K562 (cell line): ENCODE measurements around the gene PNRC1. TPM values are rescaled to one million over a fixed set of nuclear protein-coding genes. Genes with fewer than 3 reads are reported as not detected.

Experiments
- ATAC-seq: fragments of 200-7000 bp; cut with Tn5 transposase; 3 replicates; pipeline ENCODE4 v1.9.1; 2020; ENCODE audit warnings: moderate library complexity
- BruUV-seq: library from RNA; stranded (reverse); fragments of 400-500 nt; replicated peaks from 2 replicates; lab custom pipeline; 2021; lab: Mats Ljungman, UMichigan
- CTCF ChIA-PET: fragments of 300-600 bp; formaldehyde crosslinking; extraction: SDS; loops from one replicate; lab custom pipeline; 2021; ENCODE audit warnings: low intra/inter-chr PET ratio; lab: Yijun Ruan, JAX
- POLR2A ChIA-PET: fragments of 300-600, 350-650 bp; sonication (Branson Sonifier 250); formaldehyde crosslinking; extraction: SDS; loops from one replicate; lab custom pipeline; 2021; ENCODE audit warnings: antibody characterized with exemption, inconsistent platforms; lab: Yijun Ruan, JAX
- DNase-seq, 4 experiments: peaks; one replicate each; pipeline versions ENCODE4 v3.0.0 to v3.0.0-alpha.2; 2011 to 2018; ENCODE audit warnings: low spot score in 3 of 4, mixed read lengths in 3 of 4; ENCODE audit errors: extremely low read depth in 1 of 4
- FAIRE-seq: peaks from 2 replicates; lab custom pipeline; 2011; peaks lifted over from hg19 to GRCh38; lab: Jason Lieb, UNC
- H2AFZ ChIP-seq: 2 replicates; pipeline ENCODE4 v1.6.0; 2011; ENCODE audit warnings: low read depth, low read length, control low read depth, inconsistent platforms
- H3K27ac ChIP-seq: fragments of 200-600 bp; 3 replicates; pipeline ENCODE4 v1.8.0; 2011; ENCODE audit warnings: low read depth, mild to moderate bottlenecking, control low read depth, inconsistent platforms, low read length, moderate library complexity, mixed read lengths; ENCODE audit errors: extremely low read depth
- H3K27me3 ChIP-seq, 2 experiments: fragments of 300-600 bp in 1 of 2; 2 replicates in 1 of 2; 3 replicates in 1 of 2; pipeline versions ENCODE4 v1.6.0 to v1.8.0; 2011; ENCODE audit warnings: inconsistent platforms in 2 of 2, low read length in 2 of 2, mild to moderate bottlenecking in 1 of 2, mixed read lengths in 1 of 2, moderate library complexity in 1 of 2; ENCODE audit not compliant: control insufficient read depth in 2 of 2, insufficient read depth in 2 of 2
- H3K36me3 ChIP-seq: fragments of 300-600 bp; 3 replicates; pipeline ENCODE4 v1.8.0; 2011; ENCODE audit warnings: mild to moderate bottlenecking, low read length, inconsistent platforms; ENCODE audit not compliant: control insufficient read depth, insufficient read depth
- H3K4me1 ChIP-seq, 2 experiments: fragments of 200-600 bp in 1 of 2; replicated peaks in 1 of 2; 2 replicates in 1 of 2; 3 replicates in 1 of 2; pipeline versions ENCODE4 v1.5.1 to v1.8.0; 2011; ENCODE audit warnings: inconsistent platforms in 2 of 2, low read length in 2 of 2, mild to moderate bottlenecking in 1 of 2, mixed read lengths in 1 of 2, moderate library complexity in 1 of 2; ENCODE audit not compliant: control insufficient read depth in 2 of 2, insufficient read depth in 2 of 2
- H3K4me2 ChIP-seq: 2 replicates; pipeline ENCODE4 v1.6.1; 2011; ENCODE audit warnings: low read length, control low read depth, inconsistent platforms, mixed read lengths; ENCODE audit not compliant: insufficient read depth
- H3K4me3 ChIP-seq: fragments of 200-600 bp; sonication (generic), shearing (Covaris generic); 2 replicates; pipeline ENCODE4 v1.5.1; 2016; ENCODE audit warnings: control low read depth, inconsistent platforms
- H3K79me2 ChIP-seq: fragments of 200-600 bp; 3 replicates; pipeline ENCODE4 v1.8.0; 2011; ENCODE audit warnings: low read length, inconsistent platforms; ENCODE audit not compliant: control insufficient read depth, insufficient read depth
- H3K9ac ChIP-seq, 2 experiments: 2 replicates each; pipeline versions ENCODE4 v1.6.0 to v1.6.1; 2011; ENCODE audit warnings: low read depth in 2 of 2, low read length in 2 of 2, control low read depth in 1 of 2, inconsistent platforms in 1 of 2, mild to moderate bottlenecking in 1 of 2, mixed read lengths in 1 of 2; ENCODE audit not compliant: insufficient read depth in 1 of 2
- H3K9me1 ChIP-seq: one replicate; pipeline ENCODE4 v1.6.0; 2011; ENCODE audit warnings: inconsistent platforms, mild to moderate bottlenecking, low read length, moderate library complexity; ENCODE audit not compliant: control insufficient read depth, insufficient read depth
- H3K9me3 ChIP-seq: replicated peaks from 2 replicates; pipeline ENCODE4 v1.5.1; 2011; ENCODE audit warnings: low read depth, low read length, inconsistent platforms; ENCODE audit not compliant: control insufficient read depth, insufficient read depth
- H4K20me1 ChIP-seq: replicated peaks from 2 replicates; pipeline ENCODE4 v1.6.1; 2011; ENCODE audit warnings: low read length, inconsistent platforms, mixed read lengths; ENCODE audit not compliant: control insufficient read depth, insufficient read depth
- BMI1 ChIP-seq: fragments of 150-350 bp; IDR thresholded peaks from 2 replicates; pipeline ENCODE4 v1.6.1; 2014; ENCODE audit warnings: low read length
- CCNT2 ChIP-seq: IDR thresholded peaks from 2 replicates; pipeline ENCODE4 v1.6.1; 2011; ENCODE audit warnings: borderline replicate concordance, low read depth, mild to moderate bottlenecking, moderate library complexity, mixed read lengths, low read length; ENCODE audit not compliant: insufficient read length; ENCODE audit errors: extremely low read depth
- HNRNPK ChIP-seq: fragments of 200-400 bp; formaldehyde crosslinking; IDR thresholded peaks from one replicate; pipeline ENCODE4 v1.6.1; 2018; ENCODE audit warnings: mild to moderate bottlenecking, low read depth, low read length; ENCODE audit not compliant: poor library complexity, severe bottlenecking
- LARP7 ChIP-seq: fragments of 450-650 bp; IDR thresholded peaks from 2 replicates; pipeline ENCODE4 v1.6.1; 2016
- NFE2L1 ChIP-seq: fragments of 450-650 bp; IDR thresholded peaks from 2 replicates; pipeline ENCODE4 v1.6.1; 2016; ENCODE audit warnings: missing genetic modification characterization, low read depth, mild to moderate bottlenecking, missing compliant biosample characterization, moderate library complexity, borderline replicate concordance
- SAFB ChIP-seq: fragments of 200-400 bp; formaldehyde crosslinking; IDR thresholded peaks from 2 replicates; pipeline ENCODE4 v1.6.1; 2017; ENCODE audit warnings: low read depth, low read length, borderline replicate concordance
- SMC3 ChIP-seq: conservative IDR thresholded peaks from 2 replicates; pipeline ENCODE4 v1.6.1; 2011; ENCODE audit warnings: low read depth, low read length, improper control_type of control experiment; ENCODE audit not compliant: insufficient read depth
- TAF1 ChIP-seq: IDR thresholded peaks from 2 replicates; pipeline ENCODE4 v1.6.1; 2011; ENCODE audit warnings: mild to moderate bottlenecking, low read length, moderate library complexity; ENCODE audit not compliant: insufficient read depth, control insufficient read depth, severe bottlenecking; ENCODE audit errors: extremely low read depth
- XRCC4 ChIP-seq: IDR thresholded peaks from one replicate; pipeline ENCODE4 v1.6.1; 2011; ENCODE audit not compliant: insufficient read depth, insufficient read length; ENCODE audit errors: extremely low read depth
- ZNF507 ChIP-seq: conservative IDR thresholded peaks from 2 replicates; pipeline ENCODE4 v1.6.1; 2017; ENCODE audit warnings: missing genetic modification characterization, missing compliant biosample characterization
- ZNF57 ChIP-seq: fragments of 450-650 bp; formaldehyde crosslinking; IDR thresholded peaks from 2 replicates; pipeline ENCODE4 v1.4.0; 2020; ENCODE audit warnings: mild to moderate bottlenecking, moderate library complexity
- whole genome bisulfite sequencing: fragments of 100-300 bp; shearing (Covaris generic); methylation state at CpG from one replicate; pipeline ENCODE4 v1.1.6; 2016; ENCODE audit warnings: low coverage, mixed read lengths; ENCODE audit not compliant: insufficient coverage; ENCODE audit errors: missing lambda C conversion rate; 5-methylcytosine and 5-hydroxymethylcytosine counted together
- in situ Hi-C: fragments of 300-500 bp; cut with MboI; formaldehyde crosslinking; loops from 4 replicates; pipeline ENCODE4 v1.15.0; 2018; ENCODE audit warnings: inconsistent platforms, mixed read lengths
- intact Hi-C: fragments of 100-400 bp; cut with micrococcal nuclease; formaldehyde crosslinking; loops from 2 replicates; pipeline ENCODE4 v1.14.2; 2022
- polyA plus RNA-seq, 8 experiments: library from polyadenylated mRNA; depleted of rRNA in 4 of 8; stranded (reverse) in 5 of 8; unstranded in 3 of 8; fragments of >200 nt; fragmentation: Nextera tagmentation in 2 of 8; fragmentation: Illumina TruSeq in 1 of 8; extraction: Ambion mirVana in 2 of 8; extraction: Trizol in 1 of 8; gene quantifications; 2 replicates each; pipeline versions ENCODE4 v1.2.1 to v1.2.3, GENCODE V29; 2011 to 2014; ENCODE audit warnings: inconsistent platforms in 1 of 8, missing spikeins in 1 of 8
- total RNA-seq, 7 experiments: library from RNA; depleted of rRNA in 6 of 7; stranded (reverse); fragments of >200 nt in 6 of 7; fragmentation: Illumina TruSeq in 2 of 7; extraction: Trizol in 2 of 7; gene quantifications; 2 replicates each; pipeline versions ENCODE4 v1.2.1 to v1.2.3, GENCODE V29; 2011 to 2021; ENCODE audit warnings: low replicate concordance in 1 of 7
- TF ChIP-seq, protein P1 (sequence below): sonication (generic); formaldehyde crosslinking; IDR thresholded peaks from 2 replicates; pipeline ENCODE4 v1.8.1; 2023; ENCODE audit warnings: mild to moderate bottlenecking, missing genetic modification reagents

Gene PNRC1
- total and polyA plus RNA-seq, 9 of the 15 experiments (the other 6 are each of a cell fraction or from before 2014, with no cell fraction given), result 1.2 to 10.8 (median 6.5) TPM

DNA sequence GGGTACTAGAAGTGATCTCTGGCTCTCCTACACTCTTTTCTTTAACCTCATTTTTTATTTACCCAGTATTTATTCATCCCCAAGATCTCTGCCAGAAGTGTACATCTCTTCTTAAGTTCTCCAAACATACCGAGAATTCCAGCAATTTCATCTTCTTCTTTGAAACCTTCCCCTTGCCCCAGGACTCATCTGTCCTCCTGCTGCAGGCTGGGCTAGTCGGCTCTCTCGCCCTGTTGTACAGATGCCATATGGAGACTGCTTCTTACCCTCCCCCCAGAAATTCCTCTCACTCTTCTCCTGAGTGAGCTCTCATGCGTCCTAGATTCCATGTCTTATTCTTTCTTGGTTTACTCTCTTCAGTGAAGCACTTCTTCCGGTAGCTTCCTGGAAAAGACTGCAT, 21.9 kb upstream of the PNRC1 start:
- POLR2A ChIA-PET, result interaction anchor here (0.8 kb wide), 1 partner anchor 8 kb away, joined by 4 read pairs; no protein-coding TSS in a partner anchor

More for the DNA sequence above, 21.9 kb upstream of the PNRC1 start:
- Histone ChIP-seq H3K36me3 (no peaks in the 10 kb centered on the region), H3K27ac (no peak overlapping the region), H3K9ac (no peak overlapping the region), H2AFZ (0 out of 2 replicates have a peak overlapping the region, but pooled peaks have one; percentile 42), H3K9me1 (no peaks in the 10 kb centered on the region), H3K4me1 (no peaks in the 10 kb centered on the region; a peak in 1 of 5 replicates), H4K20me1 (no peaks in the 10 kb centered on the region), H3K4me2 (no peak overlapping the region), H3K4me3 (no peak overlapping the region), H3K79me2 (no peaks in the 10 kb centered on the region), H3K9me3 (no peaks in the 10 kb centered on the region; the same call in 1 of the 2 replicates), H3K27me3 (no peaks in the 10 kb centered on the region)
- FAIRE-seq (no peak), DNase-seq (no peak), ATAC-seq (no peak)
- WGBS, result 15% methylated on average over 5 of the region's 5 CpGs
- intact Hi-C loops (no loop called here), in situ Hi-C loops (no loop called here)
- no peak for TF ChIP-seq SMC3
- TF ChIP-seq NFE2L1 (tag), result no peak
- no peak for TF ChIP-seq SAFB
- no peak for TF ChIP-seq CCNT2
- no peak for TF ChIP-seq ZNF57
- no peak for TF ChIP-seq TAF1
- TF ChIP-seq LARP7, result no peak
- TF ChIP-seq XRCC4, result no peak
- no peak for TF ChIP-seq HNRNPK
- no peak for TF ChIP-seq ZNF507 (tag)
- no peak for TF ChIP-seq BMI1
- TF ChIP-seq, protein P1, sequence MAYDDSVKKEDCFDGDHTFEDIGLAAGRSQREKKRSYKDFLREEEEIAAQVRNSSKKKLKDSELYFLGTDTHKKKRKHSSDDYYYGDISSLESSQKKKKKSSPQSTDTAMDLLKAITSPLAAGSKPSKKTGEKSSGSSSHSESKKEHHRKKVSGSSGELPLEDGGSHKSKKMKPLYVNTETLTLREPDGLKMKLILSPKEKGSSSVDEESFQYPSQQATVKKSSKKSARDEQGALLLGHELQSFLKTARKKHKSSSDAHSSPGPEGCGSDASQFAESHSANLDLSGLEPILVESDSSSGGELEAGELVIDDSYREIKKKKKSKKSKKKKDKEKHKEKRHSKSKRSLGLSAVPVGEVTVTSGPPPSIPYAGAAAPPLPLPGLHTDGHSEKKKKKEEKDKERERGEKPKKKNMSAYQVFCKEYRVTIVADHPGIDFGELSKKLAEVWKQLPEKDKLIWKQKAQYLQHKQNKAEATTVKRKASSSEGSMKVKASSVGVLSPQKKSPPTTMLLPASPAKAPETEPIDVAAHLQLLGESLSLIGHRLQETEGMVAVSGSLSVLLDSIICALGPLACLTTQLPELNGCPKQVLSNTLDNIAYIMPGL, result no peak
- no TSS peak for BruUV-seq
- CTCF ChIA-PET, result no interaction called here
